Cardiac fibroblast (primary cell): ENCODE data around the gene MAP1A.

Experiments
- DNase-seq, 2 donors: peaks; one replicate each; pipeline versions ENCODE4 v3.0.0 to v3.0.0-alpha.2; 2010; ENCODE audit warnings: low read depth in 2 of 2
- H3K4me3 ChIP-seq, 2 donors: replicated peaks in 1 of 2; 1 replicate in 1 of 2; 2 replicates in 1 of 2; pipeline ENCODE4 v1.5.1; 2011; ENCODE audit warnings: low read depth in 2 of 2, low read length in 2 of 2, mild to moderate bottlenecking in 2 of 2, moderate library complexity in 1 of 2
- CTCF ChIP-seq: IDR thresholded peaks from one replicate; pipeline ENCODE4 v1.5.1; 2011; ENCODE audit warnings: low read depth, mild to moderate bottlenecking, low read length, inconsistent platforms

MAP1A gene

GRCh38 chr15:43524254-43524845 is 6.9 kb downstream of the MAP1A start:
- DNase-seq, result no peak
- TF ChIP-seq CTCF, result no peak
- no peak overlapping the region for H3K4me3 ChIP-seq

- no peak for DNase-seq
- TF ChIP-seq CTCF, result no peak
- no peak overlapping the region for H3K4me3 ChIP-seq
Measured at GRCh38 chr15:43525131-43525530, 7.7 kb downstream of the MAP1A start.

GRCh38 chr15:43526261-43526930 is 9.0 kb downstream of the MAP1A start:
- no peak for TF ChIP-seq CTCF
- no peak overlapping the region for H3K4me3 ChIP-seq
- no peak for DNase-seq

GRCh38 chr15:43527016-43527801 is 9.8 kb downstream of the MAP1A start:
- DNase-seq, result no peak
- no peak overlapping the region for H3K4me3 ChIP-seq
- TF ChIP-seq CTCF, result no peak

- no peak for DNase-seq
- no peak for TF ChIP-seq CTCF
- no peak overlapping the region for H3K4me3 ChIP-seq
Measured at GRCh38 chr15:43527802-43528541, 10.6 kb downstream of the MAP1A start.

GRCh38 chr15:43528542-43529007 is 11.2 kb downstream of the MAP1A start:
- no peak overlapping the region for H3K4me3 ChIP-seq
- TF ChIP-seq CTCF, result no peak
- DNase-seq, result no peak
